HG03196 (cell line): ENCODE measurements around the gene FRAS1.

ENCODE experiments used
- ATAC-seq: cut with Tn5 transposase; IDR thresholded peaks from one replicate; pipeline ENCODE4 v1.9.1; 2021; ENCODE audit not compliant: unreplicated experiment

Gene FRAS1

GRCh38 chr4:78360466-78360865 lies 303.3 kb downstream of the FRAS1 start:
- no peak for ATAC-seq

GRCh38 chr4:78361621-78362120 lies 304.5 kb downstream of the FRAS1 start:
- ATAC-seq: no peak

DNA sequence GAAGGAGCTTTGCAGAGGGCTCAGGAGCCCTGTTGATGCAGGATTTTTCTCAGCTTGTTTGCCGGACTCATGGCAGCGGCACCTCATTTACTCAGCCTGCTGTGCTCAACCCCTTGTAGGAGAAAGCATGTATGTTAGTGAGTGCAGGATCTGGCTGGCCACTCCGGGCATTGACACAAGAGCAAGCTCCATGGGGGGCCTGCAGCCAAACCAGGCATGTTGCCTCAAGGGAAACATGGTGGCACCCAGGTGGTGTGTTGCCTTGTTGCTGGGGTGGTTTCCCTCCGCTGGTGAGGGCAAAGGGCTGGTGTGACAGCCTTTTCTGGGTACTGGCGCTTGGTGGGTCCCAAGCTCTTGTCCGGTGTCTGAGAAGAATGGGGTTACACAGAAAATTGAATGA lies 305.2 kb downstream of the FRAS1 start:
- no peak for ATAC-seq

DNA sequence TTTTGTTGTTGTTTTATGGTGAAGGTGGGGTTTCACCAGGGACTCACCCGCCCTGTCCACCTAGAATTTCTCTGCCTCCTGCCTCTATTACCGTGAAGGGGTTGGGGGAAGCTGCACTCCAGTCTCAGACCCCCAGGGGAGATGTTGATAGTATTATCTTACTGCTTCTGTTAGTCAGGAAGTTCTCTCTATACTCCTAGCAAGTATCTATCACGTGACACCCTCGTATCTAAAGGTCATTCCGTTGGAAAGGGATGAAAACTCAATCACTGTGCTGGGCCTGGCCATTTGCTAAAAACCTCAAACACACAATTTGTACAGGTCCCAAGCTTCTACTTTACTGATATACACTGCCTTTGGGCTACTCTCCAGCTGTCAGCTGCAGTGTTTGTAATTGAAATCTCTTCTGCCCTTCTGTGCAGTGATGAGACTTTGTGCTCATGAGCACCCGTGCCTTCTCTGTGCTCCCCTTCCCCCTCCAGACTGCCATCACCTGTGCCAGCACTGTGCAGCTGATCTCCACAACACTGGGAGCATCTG lies 306.0 kb downstream of the FRAS1 start:
- ATAC-seq: no peak

DNA sequence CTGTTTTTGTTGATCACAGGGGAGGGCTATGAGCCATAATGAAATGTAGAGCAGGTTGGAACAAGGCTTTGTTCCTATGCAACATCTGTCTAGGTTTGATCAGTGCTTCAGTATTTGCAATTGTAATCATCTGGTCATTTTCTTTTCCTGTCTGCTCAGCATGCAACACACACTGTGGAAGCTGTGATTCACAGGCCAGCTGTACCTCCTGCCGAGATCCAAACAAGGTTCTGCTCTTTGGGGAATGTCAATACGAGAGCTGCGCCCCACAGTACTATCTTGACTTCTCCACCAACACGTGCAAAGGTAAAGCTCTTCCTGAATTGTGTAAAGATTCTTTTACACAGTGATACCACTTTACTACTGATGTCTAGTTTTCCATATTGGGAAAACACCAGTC lies 312.6 kb downstream of the FRAS1 start:
- ATAC-seq: no peak

DNA sequence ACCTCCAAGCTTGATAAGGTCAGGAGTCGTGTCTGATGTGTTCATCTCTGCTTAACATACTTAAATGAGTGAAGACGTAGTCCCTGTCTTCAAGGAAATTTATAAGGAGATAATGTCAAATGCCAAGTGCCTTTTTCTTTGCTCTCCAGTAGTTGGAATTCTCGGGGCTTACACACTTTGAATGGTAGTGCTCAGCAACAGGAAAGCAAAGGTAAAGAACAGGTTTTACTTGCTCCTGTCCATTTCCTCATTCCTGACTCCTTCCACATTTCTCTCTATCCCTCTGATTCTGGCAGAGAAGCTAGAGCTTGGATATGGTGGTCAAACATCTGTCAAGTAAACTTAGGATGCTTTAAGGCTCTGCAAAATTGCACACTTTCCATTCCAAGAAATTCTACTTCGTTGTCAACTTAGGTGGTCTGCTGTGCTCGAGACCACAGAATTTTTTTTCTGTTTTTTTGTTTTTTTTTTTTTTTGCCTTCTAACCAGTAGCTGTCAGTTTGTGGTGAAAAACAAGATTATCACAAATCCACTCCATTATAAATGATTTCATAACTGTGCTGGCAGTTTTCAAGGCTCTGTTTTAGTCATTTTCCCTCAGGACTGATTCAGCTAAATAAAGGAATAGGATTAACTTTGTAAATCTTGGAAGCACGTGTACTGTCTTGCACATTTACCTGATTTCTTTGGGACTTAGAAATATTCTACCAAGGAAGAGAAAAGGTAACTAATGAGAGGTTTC lies 313.7 kb downstream of the FRAS1 start:
- no peak for ATAC-seq

DNA sequence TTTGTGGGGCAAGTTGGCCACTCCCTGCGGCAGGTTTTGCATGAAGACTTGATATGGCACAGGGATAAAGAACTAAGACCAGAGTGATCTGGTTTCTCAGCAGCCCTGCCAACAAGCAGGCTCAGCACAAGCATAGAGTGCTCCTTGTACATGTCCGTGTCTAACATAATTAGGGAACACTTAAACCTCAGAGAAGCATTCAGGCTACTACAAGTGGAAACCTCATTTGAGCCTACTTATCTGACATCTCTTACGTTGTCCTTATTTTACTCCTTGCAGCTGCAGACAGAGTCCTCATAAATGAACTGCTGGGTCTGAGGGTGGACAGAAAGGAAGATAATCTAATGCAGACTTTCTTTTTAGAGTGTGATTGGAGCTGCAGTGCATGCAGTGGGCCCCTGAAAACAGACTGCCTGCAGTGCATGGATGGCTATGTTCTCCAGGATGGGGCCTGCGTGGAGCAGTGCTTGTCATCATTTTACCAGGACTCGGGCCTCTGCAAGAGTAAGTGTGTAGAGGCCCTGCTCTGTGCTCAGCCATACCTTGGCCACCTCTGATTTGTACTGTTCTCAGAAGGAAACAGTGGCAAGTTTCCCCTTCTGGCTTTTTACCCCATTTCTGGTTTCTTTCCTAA lies 315.3 kb downstream of the FRAS1 start:
- ATAC-seq: no peak

- ATAC-seq: no peak
These were observed 320.4 kb downstream of the FRAS1 start for GRCh38 chr4:78377555-78377954.

DNA sequence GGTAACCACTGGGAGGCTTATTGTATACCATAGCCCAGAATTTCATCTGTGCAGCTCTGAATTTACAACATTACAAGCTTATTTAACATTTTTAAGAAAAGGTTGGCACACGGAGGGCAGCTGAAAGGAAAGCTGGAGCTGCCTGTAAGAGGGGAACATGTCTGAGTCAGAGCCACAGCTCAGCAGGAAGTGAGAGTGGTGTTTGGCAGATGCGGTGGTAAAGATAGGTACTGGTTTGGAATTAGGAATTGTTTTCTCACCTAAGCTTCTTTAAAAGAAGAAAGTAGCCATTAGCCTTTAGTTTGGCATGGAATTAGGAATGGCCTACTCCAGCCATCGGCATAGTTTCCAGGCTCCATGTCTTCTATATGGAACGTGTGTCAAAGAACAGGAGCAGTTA lies 321.9 kb downstream of the FRAS1 start:
- no peak for ATAC-seq

DNA sequence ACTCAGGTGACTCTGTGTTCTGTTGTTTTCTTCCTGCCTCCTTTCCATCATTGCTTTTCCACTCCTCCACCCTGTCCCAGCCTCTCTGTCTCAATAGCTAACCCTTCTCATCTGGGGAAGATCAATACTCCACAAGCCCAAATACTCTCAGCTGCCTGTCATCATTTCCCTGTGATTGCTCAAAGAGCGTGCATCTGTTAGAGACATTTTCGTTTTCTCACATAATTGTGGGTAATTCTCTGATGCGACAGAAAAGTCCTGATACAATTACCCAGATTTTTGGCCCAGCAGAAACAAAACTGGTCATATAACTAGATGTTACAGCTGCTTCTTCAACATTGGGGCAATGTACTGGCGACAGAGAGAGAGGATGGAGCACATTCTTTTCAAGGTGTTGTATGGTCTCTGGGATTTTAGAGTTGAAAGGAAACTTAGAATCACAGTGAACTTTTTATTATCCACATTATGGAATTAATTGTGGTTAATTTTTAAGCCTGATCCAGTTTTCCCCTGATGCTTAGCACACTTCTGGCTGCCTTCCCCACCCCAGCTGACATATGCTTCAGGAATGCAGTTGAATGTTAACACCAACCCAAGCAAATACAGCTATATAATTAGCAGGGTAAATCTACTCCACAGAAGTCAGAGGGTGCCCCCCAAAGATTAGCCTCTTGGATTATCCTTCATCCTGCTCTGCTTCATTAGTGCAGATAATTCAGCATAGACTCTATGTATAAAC lies 323.0 kb downstream of the FRAS1 start:
- ATAC-seq: no peak

- ATAC-seq: no peak
These were observed 329.6 kb downstream of the FRAS1 start for GRCh38 chr4:78386679-78387078.

DNA sequence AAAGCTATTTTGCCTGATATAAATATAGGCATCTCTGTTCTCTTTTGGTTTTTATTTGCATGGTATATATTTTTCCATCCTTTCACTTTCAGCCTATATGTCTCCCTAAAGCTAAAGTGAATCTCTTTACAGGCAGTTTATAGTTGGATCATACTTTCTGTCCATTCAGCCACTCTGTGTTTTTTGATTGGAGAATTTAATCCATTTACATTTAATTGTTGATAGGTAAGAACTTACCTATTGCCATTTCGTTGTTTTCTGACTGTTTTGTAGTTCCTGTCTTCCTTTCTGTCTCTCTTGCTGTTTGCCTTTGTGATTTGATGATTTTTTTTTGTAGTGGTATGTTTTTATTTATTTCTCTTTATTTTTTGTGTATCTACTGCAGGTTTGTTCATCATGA lies 338.5 kb downstream of the FRAS1 start:
- ATAC-seq: no peak

GRCh38 chr4:78396613-78397291 lies 339.6 kb downstream of the FRAS1 start:
- no peak for ATAC-seq

- ATAC-seq: no peak
These were observed 340.1 kb downstream of the FRAS1 start for GRCh38 chr4:78397292-78397630.

- ATAC-seq: no peak
These were observed 352.6 kb downstream of the FRAS1 start for GRCh38 chr4:78409612-78410202.

DNA sequence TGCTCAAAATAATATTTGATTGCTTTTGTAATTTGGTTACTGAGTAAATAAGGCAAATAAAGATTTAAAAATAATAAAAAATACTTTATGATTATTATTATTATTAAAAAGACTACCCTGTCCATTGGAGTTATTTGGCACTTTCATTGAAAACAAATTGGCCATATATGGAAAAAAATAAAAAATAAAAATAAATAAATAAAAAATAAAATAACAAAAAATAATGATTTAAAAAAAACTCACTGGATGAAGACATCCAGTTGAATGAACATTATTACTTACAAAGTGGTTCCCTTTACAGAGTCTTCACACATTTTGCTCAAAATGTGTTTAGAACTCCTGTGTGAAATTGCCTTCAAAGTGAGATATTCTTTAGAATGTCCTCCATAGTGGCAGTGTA lies 353.1 kb downstream of the FRAS1 start:
- ATAC-seq: no peak

DNA sequence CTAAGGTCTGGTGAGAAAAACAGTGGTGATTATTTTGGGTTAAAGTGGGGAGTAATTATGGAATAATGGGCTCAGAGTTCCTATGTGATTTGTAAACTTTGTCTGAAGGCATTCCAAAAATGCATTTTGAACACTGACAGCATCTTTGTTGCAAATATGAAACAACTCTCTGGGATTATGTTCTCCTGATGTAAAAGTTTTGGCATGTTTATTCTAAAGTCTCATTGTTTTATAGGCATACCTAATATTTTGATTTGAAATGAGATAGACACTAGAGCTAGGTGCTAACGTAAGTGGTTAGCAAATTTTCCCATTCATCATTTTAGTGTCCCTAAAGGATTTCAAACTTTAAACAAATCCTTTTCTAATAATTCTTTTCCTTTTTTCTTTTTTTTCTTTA lies 353.6 kb downstream of the FRAS1 start:
- ATAC-seq: no peak

- ATAC-seq: no peak
These were observed 357.0 kb downstream of the FRAS1 start for GRCh38 chr4:78414116-78414515.

DNA sequence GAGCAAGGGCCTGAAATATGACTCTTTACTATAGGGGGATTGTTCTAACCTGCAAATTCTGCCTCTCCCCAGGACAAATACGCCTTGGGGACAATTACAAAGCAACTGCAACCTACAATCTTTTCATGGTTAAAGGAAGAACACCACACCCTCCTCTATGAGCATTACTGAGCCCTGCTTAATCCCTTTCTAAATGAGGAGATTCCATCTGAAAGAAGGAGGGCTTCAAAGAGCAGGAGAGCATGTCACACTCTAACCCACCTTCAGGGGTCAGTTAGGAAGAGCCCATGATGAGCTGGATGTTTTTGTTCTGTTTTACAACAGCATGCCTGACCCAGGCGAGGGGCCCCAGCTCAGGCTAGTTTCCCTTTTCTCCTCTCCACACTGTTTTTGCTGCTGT lies 360.5 kb downstream of the FRAS1 start:
- no peak for ATAC-seq

GRCh38 chr4:78418406-78418805 lies 361.3 kb downstream of the FRAS1 start:
- ATAC-seq: no peak

DNA sequence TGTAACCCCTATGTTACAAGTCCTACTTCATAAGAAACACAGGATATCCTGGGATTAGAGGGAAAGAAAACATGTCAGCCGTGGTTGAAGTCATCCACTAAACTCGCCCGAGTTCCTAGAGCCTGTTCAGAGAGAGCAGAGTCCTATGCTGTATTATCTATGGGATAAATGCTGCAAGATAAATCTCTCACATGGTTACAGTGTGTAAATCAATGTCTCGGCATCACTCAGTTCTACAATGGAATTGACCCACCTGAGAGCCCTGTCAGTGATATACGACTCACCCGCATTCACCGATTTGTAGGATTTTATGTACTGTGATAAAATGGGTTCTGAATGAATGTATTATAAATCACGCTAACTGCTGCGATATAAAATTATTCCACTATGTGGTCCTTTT lies 366.7 kb downstream of the FRAS1 start:
- no peak for ATAC-seq
